ENCODE measurements around the gene POLD4.
A peak's percentile ranks its signal among the peaks of the same experiment; 100 is the strongest.
"Not testable (repeated sequence)": the region's sequence is repeated elsewhere in the genome, so short reads cannot be mapped to it uniquely, and the experiment has no call there.

Gene POLD4

DNA sequence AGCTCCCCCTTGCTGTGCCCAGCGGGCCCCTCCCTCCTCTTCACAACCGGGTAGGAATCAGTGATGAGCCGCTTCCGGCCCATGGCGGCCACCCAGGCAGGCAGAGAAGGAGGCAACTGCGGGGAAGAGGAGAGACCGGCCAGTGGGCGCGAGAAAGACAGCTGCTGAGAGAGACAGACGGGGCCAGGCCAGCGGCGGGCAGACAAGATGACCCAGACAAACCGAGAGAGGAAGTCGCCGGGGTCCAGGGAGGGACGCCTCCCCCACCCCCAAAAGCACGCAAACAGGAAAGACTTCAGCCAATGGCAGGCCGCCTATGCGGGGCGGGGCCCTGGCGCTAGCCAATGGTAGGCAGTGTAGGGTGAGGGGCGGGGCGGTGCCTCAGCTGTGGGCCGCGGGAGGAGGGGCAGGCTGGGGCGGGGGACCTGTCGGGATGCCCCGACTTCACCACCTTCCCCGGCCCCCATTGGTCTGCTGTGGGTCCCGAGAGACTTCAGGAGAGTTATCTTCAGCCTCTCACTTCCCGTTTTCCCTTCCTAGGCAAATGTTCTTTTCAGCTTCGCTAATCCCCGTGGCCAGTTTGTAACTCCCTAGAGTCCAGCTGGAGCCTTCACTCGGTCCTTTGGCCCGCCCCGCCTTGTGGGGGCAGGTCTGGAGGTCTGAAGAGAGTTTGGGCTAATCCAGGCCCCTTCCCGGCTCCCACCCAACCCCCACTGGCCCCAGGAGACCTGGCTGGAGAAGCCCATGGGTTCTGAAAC, at the start of gene POLD4:
TSS of gene POLD4 (minus strand) at position 230 of the 758 bp plus-strand sequence. CDS start at position 83, 147 bp downstream.
- DNase-seq = peak; percentile 50 to 86

- not testable (repeated sequence) for DNase-seq
These were observed 49.7 kb upstream of the POLD4 start for GRCh38 chr11:67403085-67403484.

DNA sequence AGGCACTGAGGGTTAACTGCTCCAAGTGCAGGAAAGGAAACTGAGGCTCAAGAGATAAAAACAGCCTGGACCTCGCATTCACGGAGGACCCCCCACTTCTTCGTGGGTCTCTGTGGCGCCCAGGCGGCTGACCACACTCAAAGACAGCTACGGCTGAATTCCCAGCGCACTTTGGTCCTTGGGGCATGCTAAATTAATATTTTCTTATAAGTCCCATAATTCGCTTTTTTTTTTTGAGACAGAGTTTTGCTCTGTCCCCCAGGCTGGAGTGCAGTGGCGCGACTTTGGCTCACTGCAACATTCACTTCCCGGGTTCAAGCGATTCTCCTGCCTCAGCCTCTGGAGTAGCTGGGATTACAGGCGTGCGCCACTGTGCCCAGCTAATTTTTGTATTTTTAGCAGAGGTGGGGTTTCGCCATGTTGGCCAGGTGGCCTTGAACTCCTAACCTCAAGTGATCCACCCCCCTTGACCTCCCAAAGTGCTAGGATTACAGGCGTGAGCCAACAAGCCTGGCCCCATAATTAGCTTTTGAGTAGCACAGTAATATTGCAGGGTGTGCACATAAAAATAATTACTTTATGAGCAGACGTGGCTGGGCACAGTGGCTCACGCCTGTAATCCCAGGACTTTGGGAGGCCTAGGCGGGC, 49.0 kb upstream of the POLD4 start:
- DNase-seq = not testable (repeated sequence)

DNA sequence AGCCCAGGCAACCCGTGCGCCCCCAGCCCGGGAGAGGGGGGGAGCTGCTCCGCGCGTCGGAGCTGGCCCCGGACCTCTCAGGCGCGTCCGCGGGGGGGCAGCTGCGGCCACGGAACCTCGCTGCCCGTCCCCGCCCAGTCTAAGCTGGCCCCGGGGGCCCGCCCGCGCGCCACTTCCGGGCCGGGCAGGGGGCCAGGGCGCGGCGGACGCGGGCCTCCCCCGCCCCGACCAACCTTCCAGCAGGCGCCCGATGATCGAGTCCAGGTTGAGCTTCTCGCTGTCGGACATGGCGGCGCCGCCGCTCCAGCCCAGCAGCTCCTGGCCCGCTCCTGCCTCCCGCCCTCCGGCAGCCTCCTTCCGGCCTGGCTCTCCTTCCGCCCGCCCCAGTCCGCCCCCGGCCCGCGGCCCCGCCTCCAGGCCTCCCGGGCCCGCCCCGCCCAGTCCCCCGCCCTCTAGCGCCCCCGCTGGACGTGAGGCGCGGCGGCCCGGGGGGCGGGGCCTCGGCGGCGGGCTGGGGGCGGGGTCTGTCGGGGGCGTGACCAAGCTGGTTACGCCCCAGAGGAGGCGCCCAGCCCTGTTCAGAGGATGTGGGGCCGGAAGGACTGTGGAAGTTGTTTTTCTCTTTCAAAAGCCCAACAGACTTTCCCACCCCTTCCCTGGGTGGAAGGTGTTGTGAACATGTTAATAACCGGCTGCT, 48.3 kb upstream of the POLD4 start, which contains the start of gene PPP1CA:
TSS of gene PPP1CA (minus strand) at position 364 of the 697 bp plus-strand sequence. CDS start at position 288, 76 bp downstream.
- DNase-seq = peak in 1 of 2 experiments; percentile 65

DNA sequence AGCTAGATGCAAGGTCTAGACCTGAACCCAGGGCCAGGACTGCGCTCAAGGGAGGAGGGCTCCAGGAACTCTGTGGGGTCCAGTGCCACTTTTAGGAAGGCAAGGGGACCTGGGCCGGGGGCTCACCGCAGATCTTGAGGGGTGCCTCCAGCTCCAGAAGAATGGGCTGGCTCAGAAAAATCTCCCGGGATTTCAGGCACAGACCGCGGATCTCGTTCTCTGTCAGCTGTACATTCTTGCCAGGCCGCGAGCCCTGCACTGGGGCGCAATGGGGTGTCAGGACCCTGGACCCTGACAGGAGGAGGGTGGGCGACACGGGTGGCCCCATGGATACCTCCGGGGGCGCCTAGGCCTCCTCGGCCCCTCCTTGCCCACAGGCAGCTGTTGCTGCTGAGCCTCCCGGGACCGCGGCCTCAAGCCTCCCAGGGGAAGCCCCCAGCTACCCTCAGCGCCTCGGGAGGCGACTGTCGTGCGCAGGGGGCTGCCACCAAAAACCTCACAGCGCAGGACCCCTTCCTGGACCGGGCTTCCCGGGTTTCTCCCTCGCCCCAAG, 47.7 kb upstream of the POLD4 start:
- DNase-seq = no peak

DNA sequence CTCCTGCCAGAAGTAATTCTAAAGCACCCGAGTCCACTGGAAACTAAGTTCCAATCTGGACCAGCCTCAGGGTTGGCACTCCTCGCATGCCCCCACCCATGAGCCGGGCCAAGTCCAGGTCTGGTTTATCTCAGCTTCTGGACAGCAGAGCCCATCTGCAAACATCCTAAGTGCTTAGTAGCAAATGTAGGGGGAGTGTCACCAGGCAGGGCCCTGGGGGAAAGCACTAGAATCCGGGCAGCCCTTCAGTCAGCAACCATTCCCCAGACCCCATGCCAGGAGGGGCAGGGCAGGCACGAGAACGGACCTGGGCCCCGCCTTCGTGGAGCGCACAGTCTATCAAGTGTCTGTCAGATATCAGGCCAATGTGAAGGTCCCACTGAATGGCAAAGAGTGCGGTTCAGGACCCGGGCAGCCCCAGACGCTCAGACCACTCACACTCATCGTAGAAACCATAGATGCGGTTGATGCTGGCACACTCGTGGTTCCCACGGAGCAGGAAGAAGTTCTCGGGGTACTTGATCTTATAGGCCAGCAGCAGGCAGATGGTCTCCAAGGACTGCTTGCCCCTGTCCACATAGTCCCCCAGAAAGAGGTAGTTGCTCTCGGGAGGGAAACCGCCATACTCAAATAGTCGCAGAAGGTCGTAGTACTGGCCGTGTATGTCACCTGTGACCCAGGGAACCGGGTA, 47.0 kb upstream of the POLD4 start:
- no peak for DNase-seq

- no peak for DNase-seq
These were observed 45.6 kb upstream of the POLD4 start for GRCh38 chr11:67398661-67399563.

DNA sequence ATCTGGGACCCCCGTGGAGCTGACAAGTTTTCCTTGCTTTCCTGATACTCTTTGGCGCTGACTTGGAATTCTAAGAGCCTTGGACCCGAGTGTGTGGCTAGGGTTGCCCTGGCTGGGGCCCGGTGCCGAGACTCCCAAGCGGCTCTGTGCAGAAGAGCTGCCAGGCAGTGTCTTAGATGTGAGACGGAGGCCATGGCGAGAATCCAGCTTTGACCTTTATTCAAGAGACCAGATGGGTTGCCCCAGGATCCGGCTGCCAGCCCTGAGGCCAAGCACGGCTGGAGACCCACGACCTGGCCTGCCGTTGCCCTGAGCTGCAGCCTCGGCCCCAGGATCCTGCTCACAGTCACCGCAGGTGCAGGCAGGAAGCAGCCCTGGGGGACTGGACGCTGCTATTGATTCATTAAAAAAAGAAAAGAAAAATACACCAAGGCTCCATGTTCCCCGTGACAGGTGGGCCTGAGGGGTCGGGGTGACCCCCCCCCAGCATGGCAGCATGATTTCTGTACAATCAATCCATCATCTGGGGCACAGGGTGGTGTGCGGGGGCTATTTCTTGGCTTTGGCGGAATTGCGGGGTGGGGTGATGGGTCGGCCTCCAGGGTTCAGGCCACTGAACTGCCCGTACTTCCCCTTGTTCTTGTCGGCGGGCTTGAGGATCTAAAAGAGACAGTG, 44.8 kb upstream of the POLD4 start:
- no peak for DNase-seq

- no peak for DNase-seq
These were observed 44.2 kb upstream of the POLD4 start for GRCh38 chr11:67397536-67397935.

GRCh38 chr11:67396587-67397389, 43.4 kb upstream of the POLD4 start:
- no peak for DNase-seq

DNA sequence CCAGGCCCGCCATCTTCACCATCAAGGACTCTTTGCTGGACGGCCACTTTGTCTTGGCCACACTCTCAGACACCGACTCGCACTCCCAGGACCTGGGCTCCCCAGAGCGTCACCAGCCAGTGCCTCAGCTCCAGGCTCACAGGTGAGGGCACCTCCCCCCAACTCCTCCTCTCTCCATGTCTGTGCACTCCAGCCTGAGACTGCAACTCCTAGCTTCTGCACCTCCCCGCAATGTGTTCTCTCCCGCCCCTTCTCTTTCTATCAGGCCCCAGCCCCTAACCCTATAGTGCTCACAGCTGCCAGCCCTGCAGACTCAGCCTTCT, 42.9 kb upstream of the POLD4 start:
- DNase-seq = no peak

- DNase-seq = no peak
These were observed 42.4 kb upstream of the POLD4 start for GRCh38 chr11:67395555-67396258.

- no peak for DNase-seq
These were observed 40.6 kb upstream of the POLD4 start for GRCh38 chr11:67393990-67394389.

DNA sequence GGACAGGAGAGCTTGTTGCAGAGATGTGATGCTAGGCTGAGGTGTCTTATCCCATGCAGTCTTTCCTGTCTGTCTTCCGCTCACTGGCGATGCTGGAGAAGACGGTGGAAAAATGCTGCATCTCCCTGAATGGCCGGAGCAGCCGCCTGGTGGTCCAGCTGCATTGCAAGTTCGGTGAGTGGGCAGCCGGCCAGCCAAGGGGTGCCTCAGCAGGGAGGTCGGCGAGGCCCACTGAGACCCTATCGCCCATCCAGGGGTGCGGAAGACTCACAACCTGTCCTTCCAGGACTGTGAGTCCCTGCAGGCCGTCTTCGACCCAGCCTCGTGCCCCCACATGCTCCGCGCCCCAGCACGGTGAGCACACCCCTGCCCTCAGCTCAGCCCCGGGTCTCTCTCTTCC, 40.1 kb upstream of the POLD4 start:
- no peak for DNase-seq

DNA sequence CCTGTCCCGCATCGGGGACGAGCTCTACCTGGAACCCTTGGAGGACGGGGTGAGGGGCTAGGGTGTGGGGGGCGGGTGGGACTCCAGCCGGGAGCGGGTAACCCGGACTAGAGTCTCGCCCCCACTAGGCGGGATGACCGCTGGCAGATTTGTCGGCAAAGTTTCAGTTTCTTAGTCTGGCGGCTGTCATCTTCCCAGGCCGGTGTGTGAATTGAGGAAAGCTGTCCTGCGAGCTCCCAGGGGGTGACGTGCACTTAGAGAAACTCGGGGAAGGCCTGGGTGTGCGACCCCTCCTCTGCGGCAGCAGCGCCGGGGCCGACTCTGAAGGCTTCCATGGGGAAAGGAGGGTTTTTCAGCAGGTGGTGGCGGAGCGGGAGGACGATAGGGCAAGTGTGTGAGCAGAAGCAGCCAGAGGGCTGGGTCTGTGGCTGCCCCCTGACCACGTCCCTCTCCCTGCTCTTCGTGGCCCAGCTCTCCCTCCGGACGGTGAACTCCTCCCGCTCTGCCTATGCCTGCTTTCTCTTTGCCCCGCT, 38.9 kb upstream of the POLD4 start:
- DNase-seq = no peak

DNA sequence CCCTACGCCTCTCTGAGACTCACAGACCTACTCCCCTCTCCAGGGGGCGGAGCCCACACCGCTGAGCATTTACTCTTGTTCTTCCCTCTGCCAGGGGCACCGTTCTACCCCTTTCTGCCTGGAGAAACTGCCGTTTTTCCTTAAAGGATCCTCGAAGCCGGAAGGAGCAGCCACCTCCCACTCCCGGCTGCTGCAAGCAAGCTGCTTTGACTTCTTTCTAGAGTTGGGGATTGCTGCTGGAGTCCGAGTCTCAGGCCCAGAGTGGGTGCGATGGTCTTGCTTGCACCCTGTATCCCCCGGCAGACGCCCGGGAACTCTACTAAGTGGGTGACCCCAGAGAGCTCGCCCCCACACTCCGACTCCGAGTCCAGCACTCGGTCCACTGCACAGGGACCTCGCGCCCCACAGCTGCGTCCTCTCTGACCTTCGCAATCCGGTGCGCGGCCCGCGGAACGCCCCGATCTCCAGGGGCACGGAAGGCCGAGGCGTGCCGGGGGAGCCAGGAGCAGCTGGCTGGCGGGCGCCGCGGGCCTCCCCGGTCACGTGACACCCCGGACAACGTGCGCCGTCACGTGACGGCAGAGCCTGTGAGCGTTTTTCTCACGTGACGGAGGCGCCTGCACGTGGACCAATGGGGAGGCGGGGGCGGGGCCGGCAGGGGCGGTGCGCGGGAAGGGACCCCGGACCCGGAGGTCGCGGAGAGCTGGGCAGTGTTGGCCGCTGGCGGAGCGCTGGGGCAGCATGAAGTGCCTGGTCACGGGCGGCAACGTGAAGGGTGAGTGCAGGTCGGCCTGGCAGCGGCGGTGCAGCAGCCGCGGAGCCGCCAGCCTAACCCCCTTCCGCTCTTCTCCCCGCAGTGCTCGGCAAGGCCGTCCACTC, 38.2 kb upstream of the POLD4 start, which contains the start of gene RAD9A:
TSS of gene RAD9A (plus strand) at position 683 of the 879 bp plus-strand sequence. CDS start at position 742, 59 bp downstream.
- peak; percentile 16 to 52 for DNase-seq

DNA sequence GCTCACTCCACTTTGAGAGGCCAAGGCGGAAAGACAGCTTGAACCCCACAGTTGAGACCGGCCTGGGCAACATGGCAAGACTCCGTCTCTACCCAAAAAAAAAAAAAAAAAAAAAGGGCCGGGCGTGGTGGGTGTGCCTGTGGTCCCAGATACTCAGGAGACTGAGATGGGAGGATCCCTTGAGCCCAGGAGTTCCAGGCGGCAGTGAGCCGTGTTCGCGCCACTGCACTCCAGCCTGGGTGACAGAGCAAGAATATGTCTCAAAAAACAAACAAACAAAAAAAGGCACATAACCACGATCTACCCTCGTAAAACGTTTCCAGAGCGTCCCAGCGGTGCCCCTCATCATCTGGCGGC, 37.6 kb upstream of the POLD4 start:
- DNase-seq = no peak

DNA sequence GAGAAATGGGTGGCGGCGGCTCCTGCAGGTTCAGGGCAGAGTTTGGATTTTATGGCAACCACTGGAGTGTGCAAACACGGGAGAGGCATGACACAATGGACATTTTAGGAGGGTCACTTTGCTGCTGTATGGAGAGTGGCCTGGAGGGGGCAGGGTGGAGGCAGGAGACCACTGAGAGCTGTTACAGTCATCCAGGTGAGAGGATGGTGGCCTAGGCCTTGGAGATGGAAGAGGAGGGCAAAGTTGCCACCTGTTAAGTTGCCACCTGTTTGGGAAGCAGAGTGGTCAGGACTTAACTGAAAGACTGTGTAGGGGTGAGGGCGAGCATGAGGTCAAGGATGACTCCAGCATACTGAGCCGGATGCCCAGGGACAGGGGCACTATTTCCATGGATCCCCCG, 36.1 kb upstream of the POLD4 start:
- DNase-seq = no peak
